VCaP (cell line): ENCODE measurements around the gene PHTF2.

Experiments used
- H3K27ac ChIP-seq: fragments of 450-650 bp; 2 replicates; pipeline ENCODE4 v1.5.1; 2017
- CTCF ChIP-seq: fragments of 450-650 bp; conservative IDR thresholded peaks from 2 replicates; pipeline ENCODE4 v1.5.1; 2017; ENCODE audit warnings: mild to moderate bottlenecking, moderate library complexity

Gene PHTF2

GRCh38 chr7:77958436-77958835 is 159.9 kb downstream of the PHTF2 start:
- H3K27ac ChIP-seq, result no peak overlapping the region
- TF ChIP-seq CTCF, result no peak

GRCh38 chr7:77959080-77959479 is 160.5 kb downstream of the PHTF2 start:
- no peak for TF ChIP-seq CTCF
- no peak overlapping the region for H3K27ac ChIP-seq

- no peak overlapping the region for H3K27ac ChIP-seq
- no peak for TF ChIP-seq CTCF
Measured at GRCh38 chr7:77960336-77960735, 161.8 kb downstream of the PHTF2 start.

GRCh38 chr7:77967429-77967828 is 168.9 kb downstream of the PHTF2 start:
- no peak for TF ChIP-seq CTCF
- no peak overlapping the region for H3K27ac ChIP-seq

- TF ChIP-seq CTCF, result no peak
- no peak overlapping the region for H3K27ac ChIP-seq
Measured at GRCh38 chr7:77971726-77972125, 173.2 kb downstream of the PHTF2 start.

GRCh38 chr7:77975672-77976480 is 177.3 kb downstream of the PHTF2 start:
- no peak for TF ChIP-seq CTCF

GRCh38 chr7:77979219-77979618 is 180.6 kb downstream of the PHTF2 start:
- TF ChIP-seq CTCF, result no peak
- no peak overlapping the region for H3K27ac ChIP-seq

More at GRCh38 chr7:77975672-77976480, 177.3 kb downstream of the PHTF2 start:
- no peak overlapping the region for H3K27ac ChIP-seq
